Measurements from ENCODE around the gene PATJ.

DNA sequence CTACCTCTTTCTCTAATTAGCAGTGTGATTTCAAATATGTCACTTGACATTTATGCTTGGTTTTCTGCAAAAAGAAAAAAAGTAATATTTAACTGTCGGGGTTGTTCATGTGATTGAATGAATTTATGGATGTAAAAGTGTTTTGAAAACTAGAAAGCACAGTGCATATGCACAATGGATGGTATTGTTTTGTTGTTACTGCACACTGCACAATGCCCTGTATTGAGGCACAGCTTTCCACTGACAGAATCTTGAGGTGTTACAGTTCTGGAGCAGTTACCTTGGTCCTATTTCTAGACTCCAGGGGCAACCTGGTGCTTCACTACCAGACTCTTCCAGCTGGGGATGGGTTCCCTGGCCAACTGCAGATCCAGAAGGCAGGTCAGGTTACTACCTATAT lies 335.5 kb downstream of the PATJ start:
- TF ChIP-seq, protein P1, sequence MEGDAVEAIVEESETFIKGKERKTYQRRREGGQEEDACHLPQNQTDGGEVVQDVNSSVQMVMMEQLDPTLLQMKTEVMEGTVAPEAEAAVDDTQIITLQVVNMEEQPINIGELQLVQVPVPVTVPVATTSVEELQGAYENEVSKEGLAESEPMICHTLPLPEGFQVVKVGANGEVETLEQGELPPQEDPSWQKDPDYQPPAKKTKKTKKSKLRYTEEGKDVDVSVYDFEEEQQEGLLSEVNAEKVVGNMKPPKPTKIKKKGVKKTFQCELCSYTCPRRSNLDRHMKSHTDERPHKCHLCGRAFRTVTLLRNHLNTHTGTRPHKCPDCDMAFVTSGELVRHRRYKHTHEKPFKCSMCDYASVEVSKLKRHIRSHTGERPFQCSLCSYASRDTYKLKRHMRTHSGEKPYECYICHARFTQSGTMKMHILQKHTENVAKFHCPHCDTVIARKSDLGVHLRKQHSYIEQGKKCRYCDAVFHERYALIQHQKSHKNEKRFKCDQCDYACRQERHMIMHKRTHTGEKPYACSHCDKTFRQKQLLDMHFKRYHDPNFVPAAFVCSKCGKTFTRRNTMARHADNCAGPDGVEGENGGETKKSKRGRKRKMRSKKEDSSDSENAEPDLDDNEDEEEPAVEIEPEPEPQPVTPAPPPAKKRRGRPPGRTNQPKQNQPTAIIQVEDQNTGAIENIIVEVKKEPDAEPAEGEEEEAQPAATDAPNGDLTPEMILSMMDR (IDR thresholded peaks at IDR 0.05; ENCODE audit: borderline replicate concordance, extremely low read depth, low read length, poor library complexity, severe bottlenecking): no peak
- TF ChIP-seq EZH2 (IDR thresholded peaks at IDR 0.05; ENCODE audit: borderline replicate concordance, low read depth, low read length, severe bottlenecking): no peak

All from DND-41 (cell line).